Measurements from ENCODE around the gene NPM1. TPM values are rescaled to one million over a fixed set of nuclear protein-coding genes. Genes with fewer than 3 reads are reported as not detected.
"Not testable (repeated sequence)": the region's sequence is repeated elsewhere in the genome, so short reads cannot be mapped to it uniquely, and the experiment has no call there.

NPM1 gene
- polyA plus RNA-seq, 10 donors = 843 to 1,538 (median 1,081) TPM

GRCh38 chr5:171407234-171407633, 19.6 kb downstream of the NPM1 start:
- DNase-seq = no peak

GRCh38 chr5:171409164-171410136, 21.8 kb downstream of the NPM1 start:
- no peak for DNase-seq

GRCh38 chr5:171410181-171410580, 22.5 kb downstream of the NPM1 start:
- DNase-seq = no peak

GRCh38 chr5:171412186-171412585, 24.5 kb downstream of the NPM1 start:
- DNase-seq = no peak

- no peak for DNase-seq
Observed at GRCh38 chr5:171413153-171413910, 25.7 kb downstream of the NPM1 start.

GRCh38 chr5:171413993-171414392, 26.3 kb downstream of the NPM1 start:
- not testable (repeated sequence) for DNase-seq

- DNase-seq = peak; percentile 43 to 79 (median 63)
Observed at GRCh38 chr5:171415115-171415730, 27.6 kb downstream of the NPM1 start.

GRCh38 chr5:171416160-171417049, 28.8 kb downstream of the NPM1 start:
- DNase-seq = no peak

GRCh38 chr5:171418316-171418981, 30.8 kb downstream of the NPM1 start:
- peak; percentile 80 to 97 (median 92) for DNase-seq

- DNase-seq = peak; percentile 47 to 97 (median 75)
Observed at GRCh38 chr5:171418982-171419687, 31.5 kb downstream of the NPM1 start, which contains the start of gene FGF18. TSS of gene FGF18 (plus strand) at chr5:171419647. CDS start at chr5:171420200, 553 bp downstream.

GRCh38 chr5:171419688-171420430, 32.2 kb downstream of the NPM1 start:
- peak in 1 of 3 donors; percentile 54 for DNase-seq

- DNase-seq = peak; percentile 87 to 96 (median 95)
Observed at GRCh38 chr5:171420431-171421241, 33.0 kb downstream of the NPM1 start.

- DNase-seq = peak in 2 of 3 donors; percentile 32 to 62
Observed at GRCh38 chr5:171421331-171422262, 33.9 kb downstream of the NPM1 start.

- DNase-seq = no peak
Observed at GRCh38 chr5:171422495-171422894, 34.8 kb downstream of the NPM1 start.

GRCh38 chr5:171422902-171423663, 35.4 kb downstream of the NPM1 start:
- no peak for DNase-seq

- DNase-seq = no peak
Observed at GRCh38 chr5:171424726-171425125, 37.1 kb downstream of the NPM1 start.

Measured in muscle of back (tissue), 11 donors.